MM.1S (cell line): ENCODE measurements around the gene RPL38.

Experiments used
- DNase-seq: peaks from one replicate; pipeline ENCODE4 v3.0.0-alpha.2; 2015
- H2AFZ ChIP-seq: fragments of 300-600 bp; sonication (generic); 2 replicates; pipeline ENCODE4 v1.6.0; 2016; ENCODE audit warnings: antibody characterized with exemption, low read length
- H3F3A ChIP-seq: fragments of 300-600 bp; sonication (generic); 2 replicates; pipeline ENCODE4 v1.6.1; 2016; ENCODE audit warnings: mild to moderate bottlenecking, antibody characterized with exemption, low read length, moderate library complexity, mixed read lengths; ENCODE audit not compliant: insufficient read depth
- H3K27ac ChIP-seq: fragments of 300-600 bp; sonication (generic); 2 replicates; pipeline ENCODE4 v1.5.1; 2016; ENCODE audit warnings: mild to moderate bottlenecking, low read length
- H3K27me3 ChIP-seq: fragments of 300-600 bp; sonication (generic); replicated peaks from 2 replicates; pipeline ENCODE4 v1.6.0; 2016; ENCODE audit warnings: low read length; ENCODE audit not compliant: insufficient read depth
- H3K36me3 ChIP-seq: fragments of 300-600 bp; sonication (generic); replicated peaks from 2 replicates; pipeline ENCODE4 v1.6.1; 2016; ENCODE audit warnings: mild to moderate bottlenecking, low read length, mixed read lengths; ENCODE audit not compliant: insufficient read depth
- H3K4me1 ChIP-seq: fragments of 300-600 bp; sonication (generic); 2 replicates; pipeline ENCODE4 v1.6.1; 2016; ENCODE audit warnings: low read length, mixed read lengths
- H3K4me2 ChIP-seq: fragments of 300-600 bp; sonication (generic); 2 replicates; pipeline ENCODE4 v1.6.0; 2016; ENCODE audit warnings: low read depth, low read length
- H3K4me3 ChIP-seq: fragments of 300-600 bp; sonication (generic); 2 replicates; pipeline ENCODE4 v1.5.1; 2016; ENCODE audit warnings: low read length, mixed read lengths
- H3K79me2 ChIP-seq: fragments of 300-600 bp; sonication (generic); 2 replicates; pipeline ENCODE4 v1.6.1; 2016; ENCODE audit warnings: mixed run types, low read length, mixed read lengths
- H3K9ac ChIP-seq: fragments of 300-600 bp; sonication (generic); 2 replicates; pipeline ENCODE4 v1.6.1; 2016; ENCODE audit warnings: low read length, mixed read lengths
- H3K9me2 ChIP-seq: fragments of 300-600 bp; sonication (generic); replicated peaks from 2 replicates; pipeline ENCODE4 v1.6.1; 2016; ENCODE audit warnings: mild to moderate bottlenecking, low read length, mixed read lengths; ENCODE audit not compliant: insufficient read depth
- H3K9me3 ChIP-seq: fragments of 300-600 bp; sonication (generic); replicated peaks from 2 replicates; pipeline ENCODE4 v1.6.1; 2016; ENCODE audit warnings: mild to moderate bottlenecking, low read length, mixed read lengths; ENCODE audit not compliant: insufficient read depth
- H4K20me1 ChIP-seq: fragments of 300-600 bp; sonication (generic); 2 replicates; pipeline ENCODE4 v1.6.1; 2016; ENCODE audit warnings: mild to moderate bottlenecking, low read length, moderate library complexity, mixed read lengths; ENCODE audit not compliant: insufficient read depth
- CTCF ChIP-seq: fragments of 300-600 bp; sonication (generic); IDR thresholded peaks from 2 replicates; pipeline ENCODE4 v1.5.1; 2016; ENCODE audit warnings: antibody characterized with exemption, low read length, mixed read lengths
- EZH2 ChIP-seq: fragments of 300-600 bp; sonication (generic); optimal IDR thresholded peaks from 2 replicates; pipeline ENCODE3; 2017; ENCODE audit warnings: low read depth, mild to moderate bottlenecking, antibody characterized with exemption, low read length, mixed read lengths
- EZH2phosphoT487 ChIP-seq: fragments of 300-600 bp; sonication (generic); IDR thresholded peaks from 2 replicates; pipeline ENCODE4 v1.6.1; 2018; ENCODE audit warnings: antibody characterized with exemption, low read length

Gene RPL38

GRCh38 chr17:74194682-74195081 is 8.8 kb upstream of the RPL38 start:
- no peak overlapping the region for H3K9ac ChIP-seq
- peaks cover 78% of the 10 kb centered on the region for H3K27me3 ChIP-seq
- H4K20me1 ChIP-seq = no peaks in the 10 kb centered on the region
- H3K4me1 ChIP-seq = no peaks in the 10 kb centered on the region
- no peaks in the 10 kb centered on the region for H3K9me3 ChIP-seq
- TF ChIP-seq EZH2 = no peak
- TF ChIP-seq CTCF = no peak
- TF ChIP-seq EZH2phosphoT487 = no peak
- no peak overlapping the region for H3K27ac ChIP-seq
- no peaks in the 10 kb centered on the region for H3K9me2 ChIP-seq
- H3K4me3 ChIP-seq = no peak overlapping the region
- H2AFZ ChIP-seq = no peak overlapping the region
- H3F3A ChIP-seq = no peaks in the 10 kb centered on the region
- H3K4me2 ChIP-seq = no peak overlapping the region
- H3K36me3 ChIP-seq = no peaks in the 10 kb centered on the region
- no peaks in the 10 kb centered on the region for H3K79me2 ChIP-seq
- DNase-seq = no peak

GRCh38 chr17:74196541-74197317 is 6.7 kb upstream of the RPL38 start:
- H3F3A ChIP-seq = no peaks in the 10 kb centered on the region
- H3K9me2 ChIP-seq = no peaks in the 10 kb centered on the region
- no peaks in the 10 kb centered on the region for H3K9me3 ChIP-seq
- H4K20me1 ChIP-seq = no peaks in the 10 kb centered on the region
- H3K36me3 ChIP-seq = no peaks in the 10 kb centered on the region
- no peak for TF ChIP-seq EZH2phosphoT487
- no peak for TF ChIP-seq CTCF
- TF ChIP-seq EZH2 = no peak
- no peak overlapping the region for H3K27ac ChIP-seq
- H3K4me2 ChIP-seq = no peak overlapping the region
- no peak overlapping the region for H3K9ac ChIP-seq
- H3K4me3 ChIP-seq = no peak overlapping the region
- no peak for DNase-seq
- H3K27me3 ChIP-seq = peaks cover 90% of the 10 kb centered on the region
- no peaks in the 10 kb centered on the region for H3K4me1 ChIP-seq
- no peaks in the 10 kb centered on the region for H3K79me2 ChIP-seq
- no peak overlapping the region for H2AFZ ChIP-seq

- TF ChIP-seq CTCF (no peak), EZH2phosphoT487 (no peak), EZH2 (no peak)
- H3K9me2 ChIP-seq = no peaks in the 10 kb centered on the region
- H3K9me3 ChIP-seq = no peaks in the 10 kb centered on the region
- H3F3A ChIP-seq = no peaks in the 10 kb centered on the region
- H3K4me1 ChIP-seq = no peaks in the 10 kb centered on the region
- H3K27ac ChIP-seq = no peak overlapping the region
- H3K36me3 ChIP-seq = no peaks in the 10 kb centered on the region
- H3K79me2 ChIP-seq = no peaks in the 10 kb centered on the region
- no peak overlapping the region for H3K4me2 ChIP-seq
- H3K27me3 ChIP-seq = peaks cover 95% of the 10 kb centered on the region
- no peak overlapping the region for H3K4me3 ChIP-seq
- DNase-seq = no peak
- H3K9ac ChIP-seq = no peak overlapping the region
- no peaks in the 10 kb centered on the region for H4K20me1 ChIP-seq
- no peak overlapping the region for H2AFZ ChIP-seq
Measured at GRCh38 chr17:74197801-74198200, 5.7 kb upstream of the RPL38 start.
